Esophagus squamous epithelium (tissue), 5 donors: ENCODE results near the gene PTPRN2. TPM values are rescaled to one million over a fixed set of nuclear protein-coding genes. Genes with fewer than 3 reads are reported as not detected.
"Not testable (repeated sequence)": the region's sequence is repeated elsewhere in the genome, so short reads cannot be mapped to it uniquely, and the experiment has no call there.

Experiments used
- DNase-seq: peaks from one replicate; lab custom pipeline; 2025; lab: John Stamatoyannopoulos, UW
- H3K27ac ChIP-seq, 4 donors: fragments of 200-600 bp; sonication (generic); one replicate each; pipeline ENCODE4 v1.5.1; 2016 to 2019; ENCODE audit warnings: mild to moderate bottlenecking in 1 of 4
- H3K27me3 ChIP-seq, 4 donors: fragments of 200-600 bp; sonication (generic); 1 replicate in 3 of 4; 2 replicates in 1 of 4; pipeline versions ENCODE4 v1.5.1 to v1.6.0; 2017 to 2021; ENCODE audit warnings: antibody characterized with exemption in 1 of 4
- H3K36me3 ChIP-seq, 3 donors: fragments of 200-600 bp; sonication (generic); one replicate each; pipeline ENCODE4 v1.5.1; 2016 to 2019
- H3K4me1 ChIP-seq, 3 donors: fragments of 200-600 bp; sonication (generic); one replicate each; pipeline ENCODE4 v1.5.1; 2017 to 2019
- H3K4me3 ChIP-seq, 4 donors: fragments of 200-600 bp; sonication (generic); 1 replicate in 3 of 4; 2 replicates in 1 of 4; pipeline ENCODE4 v1.5.1; 2016 to 2019; ENCODE audit warnings: mild to moderate bottlenecking in 2 of 4, moderate library complexity in 1 of 4
- H3K9me3 ChIP-seq, 3 donors: fragments of 200-600 bp; sonication (generic); one replicate each; pipeline ENCODE4 v1.5.1; 2016 to 2019
- CTCF ChIP-seq, 6 experiments: fragments of 450-650 bp in 4 of 6; fragments of 200-600 bp in 2 of 6; sonication (generic) in 2 of 6; IDR thresholded peaks; one replicate each; pipeline ENCODE4 v1.5.1; 2016 to 2019; ENCODE audit warnings: antibody characterized with exemption in 6 of 6, mild to moderate bottlenecking in 4 of 6, moderate library complexity in 4 of 6
- POLR2A ChIP-seq, 4 donors: fragments of 450-650 bp; IDR thresholded peaks; one replicate each; pipeline ENCODE4 v1.6.1; 2017; ENCODE audit warnings: antibody characterized with exemption in 4 of 4, mild to moderate bottlenecking in 4 of 4, moderate library complexity in 3 of 4
- WGBS, 2 donors: methylation state at CpG; one replicate each; pipeline ENCODE4 v1.1.5; 2018; 5-methylcytosine and 5-hydroxymethylcytosine counted together
- intact Hi-C: fragments of 100-400 bp; cut with DNase I; formaldehyde crosslinking; loops from one replicate; pipeline ENCODE4 v1.15.0; 2022
- total RNA-seq, 4 donors: library from RNA; depleted of rRNA; stranded (reverse); fragments of >200 nt; gene quantifications; one replicate each; pipeline ENCODE4 v1.1.0, GENCODE V29; 2016
- donor health status: DM: yes; HTN: yes; CAD: no.

Gene PTPRN2
- total RNA-seq, 4 donors from 2014 or later = 0.38 to 2.7 (median 1.0) TPM

GRCh38 chr7:157780312-157780711 lies 807.3 kb downstream of the PTPRN2 start:
- Histone ChIP-seq H3K4me3 (no peak overlapping the region), H3K4me1 (no peaks in the 10 kb centered on the region), H3K27ac (no peak overlapping the region), H3K9me3 (no peaks in the 10 kb centered on the region), H3K36me3 (no peaks in the 10 kb centered on the region), H3K27me3 (peaks cover 0 to 8% (median 0%) of the 10 kb centered on the region in 4 donors)
- no peak for TF ChIP-seq CTCF (IDR thresholded peaks at IDR 0.05)
- TF ChIP-seq POLR2A (IDR thresholded peaks at IDR 0.05) = no peak
- intact Hi-C loops = no loop called here
- 83 to 88% methylated on average over 10 of the region's 15 CpGs for WGBS, 2 donors
- no peak for DNase-seq

GRCh38 chr7:157779206-157779605 lies 808.4 kb downstream of the PTPRN2 start:
- 60 to 76% methylated on average over 2 to 7 of the region's 12 CpGs for WGBS, 2 donors

GRCh38 chr7:157777194-157777762 lies 810.3 kb downstream of the PTPRN2 start:
- H3K4me3 ChIP-seq, H3K27me3 ChIP-seq, H3K27ac ChIP-seq, intact Hi-C loops, H3K4me1 ChIP-seq, H3K9me3 ChIP-seq, H3K36me3 ChIP-seq, DNase-seq: not testable (repeated sequence)
- WGBS, 2 donors = 78 to 79% methylated on average over 7 to 8 of the region's 16 CpGs

More at GRCh38 chr7:157779206-157779605, 808.4 kb downstream of the PTPRN2 start:
- TF ChIP-seq CTCF (IDR thresholded peaks at IDR 0.05) (no peak), POLR2A (IDR thresholded peaks at IDR 0.05) (no peak)
- intact Hi-C loops = no loop called here
- H3K9me3 ChIP-seq = no peaks in the 10 kb centered on the region
- H3K27me3 ChIP-seq = peaks cover 0 to 8% (median 0%) of the 10 kb centered on the region in 4 donors
- no peak overlapping the region for H3K27ac ChIP-seq
- H3K4me3 ChIP-seq = no peak overlapping the region
- no peaks in the 10 kb centered on the region for H3K4me1 ChIP-seq
- no peak for DNase-seq
- H3K36me3 ChIP-seq = no peaks in the 10 kb centered on the region

- intact Hi-C loops = no loop called here
- TF ChIP-seq POLR2A (IDR thresholded peaks at IDR 0.05) (no peak), CTCF (IDR thresholded peaks at IDR 0.05) (no peak)
- no peak overlapping the region for H3K27ac ChIP-seq
- H3K4me3 ChIP-seq = no peak overlapping the region
- H3K9me3 ChIP-seq = peaks cover 0 to 8% (median 8%) of the 10 kb centered on the region in 3 donors
- no peaks in the 10 kb centered on the region for H3K4me1 ChIP-seq
- no peaks in the 10 kb centered on the region for H3K36me3 ChIP-seq
- 79 to 83% methylated on average over 6 to 12 of the region's 25 CpGs for WGBS, 2 donors
- no peak for DNase-seq
- peaks cover 0 to 9% (median 0%) of the 10 kb centered on the region in 4 donors for H3K27me3 ChIP-seq
Observed at GRCh38 chr7:157775560-157776332, 811.9 kb downstream of the PTPRN2 start.

- WGBS, 2 donors = 87 to 90% methylated on average over 11 to 21 of the region's 25 CpGs
- H3K4me3 ChIP-seq = no peak overlapping the region
- peaks cover 0 to 11% (median 11%) of the 10 kb centered on the region in 3 donors for H3K9me3 ChIP-seq
- H3K27ac ChIP-seq = no peak overlapping the region
- intact Hi-C loops = no loop called here
- H3K36me3 ChIP-seq = no peaks in the 10 kb centered on the region
- no peaks in the 10 kb centered on the region for H3K4me1 ChIP-seq
- H3K27me3 ChIP-seq = peaks cover 0 to 15% (median 0%) of the 10 kb centered on the region in 4 donors
- DNase-seq = no peak
- no peak for TF ChIP-seq POLR2A (IDR thresholded peaks at IDR 0.05)
- no peak for TF ChIP-seq CTCF (IDR thresholded peaks at IDR 0.05)
Observed at GRCh38 chr7:157775021-157775559, 812.5 kb downstream of the PTPRN2 start.
